Fibroblast of lung (primary cell): ENCODE results near the gene PLD5. TPM values are rescaled to one million over a fixed set of nuclear protein-coding genes. Genes with fewer than 3 reads are reported as not detected.

Source experiments
- DNase-seq, 2 donors: peaks; one replicate each; pipeline versions ENCODE4 v3.0.0 to v3.0.0-alpha.2; 2010; ENCODE audit warnings: low read depth in 2 of 2
- H2AFZ ChIP-seq: 2 replicates; pipeline ENCODE4 v1.5.1; 2012; ENCODE audit warnings: low read length, control low read depth, inconsistent platforms
- H3K27ac ChIP-seq: 2 replicates; pipeline ENCODE4 v1.5.1; 2011; ENCODE audit warnings: low read length, control low read depth; ENCODE audit not compliant: insufficient read depth
- H3K27me3 ChIP-seq: 2 replicates; pipeline ENCODE4 v1.5.1; 2011; ENCODE audit warnings: mild to moderate bottlenecking, low read length; ENCODE audit not compliant: control insufficient read depth, insufficient read depth
- H3K36me3 ChIP-seq: 2 replicates; pipeline ENCODE4 v1.5.1; 2011; ENCODE audit warnings: low read length; ENCODE audit not compliant: control insufficient read depth, insufficient read depth
- H3K4me1 ChIP-seq: 2 replicates; pipeline ENCODE4 v1.5.1; 2011; ENCODE audit warnings: low read length; ENCODE audit not compliant: control insufficient read depth, insufficient read depth; ENCODE audit errors: extremely low read depth
- H3K4me2 ChIP-seq: 2 replicates; pipeline ENCODE4 v1.5.1; 2011; ENCODE audit warnings: low read length, control low read depth; ENCODE audit not compliant: insufficient read depth; ENCODE audit errors: extremely low read depth
- H3K4me3 ChIP-seq, 4 experiments: fragments of 200-600 bp in 1 of 4; sonication (generic) in 1 of 4; replicated peaks in 1 of 4; 2 replicates each; pipeline ENCODE4 v1.5.1; 2011 to 2016; ENCODE audit warnings: low read length in 4 of 4, low read depth in 3 of 4, mild to moderate bottlenecking in 3 of 4, control low read depth in 2 of 4, inconsistent platforms in 1 of 4, mixed read lengths in 1 of 4; ENCODE audit not compliant: insufficient read depth in 1 of 4; ENCODE audit errors: control extremely low read depth in 1 of 4
- H3K79me2 ChIP-seq: 2 replicates; pipeline ENCODE4 v1.5.1; 2012; ENCODE audit warnings: mild to moderate bottlenecking, low read length, inconsistent platforms; ENCODE audit not compliant: control insufficient read depth, insufficient read depth
- H3K9ac ChIP-seq: 2 replicates; pipeline ENCODE4 v1.5.1; 2011; ENCODE audit warnings: mild to moderate bottlenecking, low read length, control low read depth; ENCODE audit not compliant: insufficient read depth
- H3K9me3 ChIP-seq: 2 replicates; pipeline ENCODE4 v1.5.1; 2012; ENCODE audit warnings: low read depth, low read length; ENCODE audit not compliant: control insufficient read depth, insufficient read depth
- H4K20me1 ChIP-seq: 2 replicates; pipeline ENCODE4 v1.5.1; 2011; ENCODE audit warnings: low read length; ENCODE audit not compliant: control insufficient read depth, insufficient read depth; ENCODE audit errors: extremely low read depth
- CTCF ChIP-seq, 2 donors: IDR thresholded peaks in 1 of 2; conservative IDR thresholded peaks in 1 of 2; 1 replicate in 1 of 2; 2 replicates in 1 of 2; pipeline ENCODE4 v1.5.1; 2011 to 2012; ENCODE audit warnings: low read length in 2 of 2, control low read depth in 1 of 2, inconsistent platforms in 1 of 2, low read depth in 1 of 2, mild to moderate bottlenecking in 1 of 2
- EZH2 ChIP-seq: IDR thresholded peaks from 2 replicates; pipeline ENCODE4 v1.5.1; 2012; ENCODE audit warnings: low read length, control low read depth, mild to moderate bottlenecking; ENCODE audit errors: missing control alignments
- polyA plus RNA-seq, 2 donors: library from polyadenylated mRNA; depleted of rRNA in 1 of 2; stranded (reverse) in 1 of 2; unstranded in 1 of 2; fragments of >200 nt; gene quantifications; 2 replicates each; pipeline ENCODE4 v1.2.1, GENCODE V29; 2011 to 2012; ENCODE audit warnings: missing spikeins in 1 of 2
- total RNA-seq: library from RNA; depleted of rRNA; stranded (reverse); fragments of >200 nt; gene quantifications from 2 replicates; pipeline ENCODE4 v1.2.1, GENCODE V29; 2014

Gene PLD5
- total and polyA plus RNA-seq, 2 donors (not counting 1 experiment from before 2014, with no cell fraction given): under 0.01 to 0.02 TPM

- H3K9ac ChIP-seq: no peak overlapping the region
- no peak for TF ChIP-seq EZH2
- TF ChIP-seq CTCF (conservative IDR thresholded peaks at IDR 0.05 in 1 of 2, IDR thresholded peaks at IDR 0.05 in 1 of 2; ENCODE audit: low read depth in 1 of 2, low read length in 2 of 2): no peak
- no peak overlapping the region for H3K4me2 ChIP-seq
- no peak overlapping the region for H3K27ac ChIP-seq
- DNase-seq: no peak
- no peaks in the 10 kb centered on the region for H3K27me3 ChIP-seq
- no peak overlapping the region for H2AFZ ChIP-seq
- no peaks in the 10 kb centered on the region for H3K36me3 ChIP-seq
- H3K79me2 ChIP-seq: no peaks in the 10 kb centered on the region
- H3K4me3 ChIP-seq: no peak overlapping the region
- no peaks in the 10 kb centered on the region for H3K4me1 ChIP-seq
- no peaks in the 10 kb centered on the region for H3K9me3 ChIP-seq
- H4K20me1 ChIP-seq: no peaks in the 10 kb centered on the region
These were observed 43.1 kb upstream of the PLD5 start for GRCh38 chr1:242567596-242567995.

GRCh38 chr1:242556759-242557158 lies 32.3 kb upstream of the PLD5 start:
- H2AFZ ChIP-seq: no peak overlapping the region
- DNase-seq: no peak

GRCh38 chr1:242556276-242556675 lies 31.8 kb upstream of the PLD5 start:
- Histone ChIP-seq H3K9ac (no peak overlapping the region), H3K27me3 (no peaks in the 10 kb centered on the region), H3K36me3 (no peaks in the 10 kb centered on the region), H3K4me2 (no peak overlapping the region), H3K27ac (no peak overlapping the region), H3K4me1 (no peaks in the 10 kb centered on the region), H3K9me3 (no peaks in the 10 kb centered on the region), H4K20me1 (no peaks in the 10 kb centered on the region), H3K79me2 (no peaks in the 10 kb centered on the region), H3K4me3 (no peak overlapping the region), H2AFZ (no peak overlapping the region)
- DNase-seq: no peak
- TF ChIP-seq EZH2 (no peak), CTCF (conservative IDR thresholded peaks at IDR 0.05 in 1 of 2, IDR thresholded peaks at IDR 0.05 in 1 of 2; ENCODE audit: low read depth in 1 of 2, low read length in 2 of 2) (no peak)

More at GRCh38 chr1:242556759-242557158, 32.3 kb upstream of the PLD5 start:
- no peaks in the 10 kb centered on the region for H4K20me1 ChIP-seq
- no peaks in the 10 kb centered on the region for H3K36me3 ChIP-seq
- no peaks in the 10 kb centered on the region for H3K79me2 ChIP-seq
- no peaks in the 10 kb centered on the region for H3K27me3 ChIP-seq
- H3K4me2 ChIP-seq: no peak overlapping the region
- TF ChIP-seq CTCF (conservative IDR thresholded peaks at IDR 0.05 in 1 of 2, IDR thresholded peaks at IDR 0.05 in 1 of 2; ENCODE audit: low read depth in 1 of 2, low read length in 2 of 2): no peak
- TF ChIP-seq EZH2: no peak
- H3K9ac ChIP-seq: no peak overlapping the region
- no peaks in the 10 kb centered on the region for H3K9me3 ChIP-seq
- no peaks in the 10 kb centered on the region for H3K4me1 ChIP-seq
- no peak overlapping the region for H3K4me3 ChIP-seq
- H3K27ac ChIP-seq: no peak overlapping the region
